ENCODE results near the gene MBD2. TPM values are rescaled to one million over a fixed set of nuclear protein-coding genes. Genes with fewer than 3 reads are reported as not detected.

Gene MBD2
- total RNA-seq, 1 experiment from 2014 or later, result 79.7 TPM

- CTCF ChIA-PET, result no interaction called here
- Histone ChIP-seq H3K9me3 (ENCODE audit: low read depth, low read length, poor library complexity, severe bottlenecking) (no peaks in the 10 kb centered on the region), H3K27me3 (replicated peaks; ENCODE audit: insufficient read depth, low read depth, low read length, poor library complexity) (no peaks in the 10 kb centered on the region), H3K27ac (ENCODE audit: low read depth, low read length, poor library complexity, severe bottlenecking) (no peak overlapping the region), H3K4me1 (ENCODE audit: insufficient read depth, low read length, poor library complexity, severe bottlenecking) (no peaks in the 10 kb centered on the region), H3K36me3 (ENCODE audit: insufficient read depth, low read length, poor library complexity, severe bottlenecking) (no peaks in the 10 kb centered on the region), H3K4me3 (ENCODE audit: low read depth, low read length, poor library complexity, severe bottlenecking) (no peak overlapping the region)
- no peak for TF ChIP-seq EZH2 (IDR thresholded peaks at IDR 0.05; ENCODE audit: borderline replicate concordance, low read depth, low read length, poor library complexity, severe bottlenecking)
- TF ChIP-seq, protein P1, sequence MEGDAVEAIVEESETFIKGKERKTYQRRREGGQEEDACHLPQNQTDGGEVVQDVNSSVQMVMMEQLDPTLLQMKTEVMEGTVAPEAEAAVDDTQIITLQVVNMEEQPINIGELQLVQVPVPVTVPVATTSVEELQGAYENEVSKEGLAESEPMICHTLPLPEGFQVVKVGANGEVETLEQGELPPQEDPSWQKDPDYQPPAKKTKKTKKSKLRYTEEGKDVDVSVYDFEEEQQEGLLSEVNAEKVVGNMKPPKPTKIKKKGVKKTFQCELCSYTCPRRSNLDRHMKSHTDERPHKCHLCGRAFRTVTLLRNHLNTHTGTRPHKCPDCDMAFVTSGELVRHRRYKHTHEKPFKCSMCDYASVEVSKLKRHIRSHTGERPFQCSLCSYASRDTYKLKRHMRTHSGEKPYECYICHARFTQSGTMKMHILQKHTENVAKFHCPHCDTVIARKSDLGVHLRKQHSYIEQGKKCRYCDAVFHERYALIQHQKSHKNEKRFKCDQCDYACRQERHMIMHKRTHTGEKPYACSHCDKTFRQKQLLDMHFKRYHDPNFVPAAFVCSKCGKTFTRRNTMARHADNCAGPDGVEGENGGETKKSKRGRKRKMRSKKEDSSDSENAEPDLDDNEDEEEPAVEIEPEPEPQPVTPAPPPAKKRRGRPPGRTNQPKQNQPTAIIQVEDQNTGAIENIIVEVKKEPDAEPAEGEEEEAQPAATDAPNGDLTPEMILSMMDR (conservative IDR thresholded peaks at IDR 0.05; ENCODE audit: low read depth, low read length), result no peak
- intact Hi-C loops (cut with micrococcal nuclease; ENCODE audit: unreplicated experiment), result no loop called here
- BruUV-seq (replicated peaks), result no TSS peak
- DNase-seq (ENCODE audit: low spot score), result no peak
- POLR2A ChIA-PET (ENCODE audit: low non-redundant PET), result no interaction called here
Measured at GRCh38 chr18:54242327-54242726, 17.9 kb upstream of the MBD2 start.

GRCh38 chr18:54241483-54241882 is 17.0 kb upstream of the MBD2 start:
- TF ChIP-seq, protein P1 (conservative IDR thresholded peaks at IDR 0.05; ENCODE audit: low read depth, low read length), result no peak
- TF ChIP-seq EZH2 (IDR thresholded peaks at IDR 0.05; ENCODE audit: borderline replicate concordance, low read depth, low read length, poor library complexity, severe bottlenecking), result no peak
- CTCF ChIA-PET, result no interaction called here
- Histone ChIP-seq H3K27me3 (replicated peaks; ENCODE audit: insufficient read depth, low read depth, low read length, poor library complexity) (no peaks in the 10 kb centered on the region), H3K4me3 (ENCODE audit: low read depth, low read length, poor library complexity, severe bottlenecking) (no peak overlapping the region), H3K4me1 (ENCODE audit: insufficient read depth, low read length, poor library complexity, severe bottlenecking) (no peaks in the 10 kb centered on the region), H3K9me3 (ENCODE audit: low read depth, low read length, poor library complexity, severe bottlenecking) (no peaks in the 10 kb centered on the region), H3K36me3 (ENCODE audit: insufficient read depth, low read length, poor library complexity, severe bottlenecking) (no peaks in the 10 kb centered on the region), H3K27ac (ENCODE audit: low read depth, low read length, poor library complexity, severe bottlenecking) (no peak overlapping the region)
- POLR2A ChIA-PET (ENCODE audit: low non-redundant PET), result no interaction called here
- no peak for DNase-seq (ENCODE audit: low spot score)
- intact Hi-C loops (cut with micrococcal nuclease; ENCODE audit: unreplicated experiment), result no loop called here
- no TSS peak for BruUV-seq (replicated peaks)

- intact Hi-C loops (cut with micrococcal nuclease; ENCODE audit: unreplicated experiment), result no loop called here
- DNase-seq (ENCODE audit: low spot score), result no peak
- Histone ChIP-seq H3K36me3 (ENCODE audit: insufficient read depth, low read length, poor library complexity, severe bottlenecking) (no peaks in the 10 kb centered on the region), H3K4me3 (ENCODE audit: low read depth, low read length, poor library complexity, severe bottlenecking) (no peak overlapping the region), H3K27ac (ENCODE audit: low read depth, low read length, poor library complexity, severe bottlenecking) (no peak overlapping the region), H3K9me3 (ENCODE audit: low read depth, low read length, poor library complexity, severe bottlenecking) (no peaks in the 10 kb centered on the region), H3K27me3 (replicated peaks; ENCODE audit: insufficient read depth, low read depth, low read length, poor library complexity) (no peaks in the 10 kb centered on the region), H3K4me1 (ENCODE audit: insufficient read depth, low read length, poor library complexity, severe bottlenecking) (no peaks in the 10 kb centered on the region)
- BruUV-seq (replicated peaks), result no TSS peak
- CTCF ChIA-PET, result no interaction called here
- TF ChIP-seq, protein P1 (conservative IDR thresholded peaks at IDR 0.05; ENCODE audit: low read depth, low read length), result no peak
- TF ChIP-seq EZH2 (IDR thresholded peaks at IDR 0.05; ENCODE audit: borderline replicate concordance, low read depth, low read length, poor library complexity, severe bottlenecking), result no peak
- POLR2A ChIA-PET (ENCODE audit: low non-redundant PET), result no interaction called here
Measured at GRCh38 chr18:54240629-54241107, 16.2 kb upstream of the MBD2 start.
